CD1c-positive myeloid dendritic cell (primary cell): ENCODE results near the gene RPTOR.
"Not testable (repeated sequence)": the region's sequence is repeated elsewhere in the genome, so short reads cannot be mapped to it uniquely, and the experiment has no call there.

Experiments used
- DNase-seq: peaks from one replicate; pipeline ENCODE4 v3.0.0-alpha.2; 2016; ENCODE audit errors: extremely low spot score

The RPTOR gene

GRCh38 chr17:80762076-80762475 lies 217.4 kb downstream of the RPTOR start:
- DNase-seq = no peak

DNA sequence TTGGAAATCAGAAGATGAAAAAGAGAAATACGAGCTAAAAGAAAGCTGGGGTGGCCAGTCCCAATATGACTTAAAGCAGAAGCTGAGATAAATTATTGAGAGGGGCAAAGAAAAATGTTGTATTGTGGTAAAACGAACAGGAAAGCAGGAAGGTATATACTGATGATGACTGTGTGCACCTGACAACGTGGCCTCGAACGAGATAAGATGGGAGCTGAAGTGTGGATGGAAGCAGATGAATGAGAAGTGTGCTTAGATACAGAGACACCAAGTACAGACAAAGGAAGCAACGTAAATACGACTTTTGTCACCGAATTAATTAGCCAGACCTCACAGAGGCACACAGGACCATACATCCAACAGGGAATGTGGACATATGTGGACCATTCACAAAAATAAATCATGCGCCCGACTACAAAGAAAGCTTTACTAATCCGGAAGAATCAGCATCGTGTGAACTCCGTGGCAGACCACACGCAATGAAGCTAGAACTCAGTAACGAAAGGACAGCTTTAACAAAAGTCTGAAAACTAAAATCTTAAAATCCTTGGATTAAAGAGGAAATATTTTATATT lies 218.7 kb downstream of the RPTOR start:
- DNase-seq = no peak

DNA sequence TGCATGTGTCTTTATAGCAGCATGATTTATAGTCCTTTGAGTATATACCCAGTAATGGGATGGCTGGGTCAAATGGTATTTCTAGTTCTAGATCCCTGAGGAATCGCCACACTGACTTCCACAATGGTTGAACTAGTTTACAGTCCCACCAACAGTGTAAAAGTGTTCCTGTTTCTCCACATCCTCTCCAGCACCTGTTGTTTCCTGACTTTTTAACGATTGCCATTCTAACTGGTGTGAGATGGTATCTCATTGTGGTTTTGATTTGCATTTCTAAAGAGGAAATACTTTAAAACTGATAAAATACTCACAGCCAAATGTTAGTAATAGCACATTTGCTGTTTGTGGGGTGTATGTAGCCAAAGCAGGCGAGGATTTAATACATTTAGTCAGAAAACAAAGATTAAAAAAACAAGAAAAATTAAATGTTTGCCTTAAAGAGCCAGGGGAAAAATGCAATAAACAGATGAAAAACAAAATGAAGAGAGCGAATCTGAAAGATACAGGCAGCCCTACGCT lies 220.0 kb downstream of the RPTOR start:
- DNase-seq = not testable (repeated sequence)

- DNase-seq = no peak
Measured at GRCh38 chr17:80765241-80765961, 220.8 kb downstream of the RPTOR start.

- DNase-seq = no peak
Measured at GRCh38 chr17:80766290-80766855, 221.7 kb downstream of the RPTOR start.

- no peak for DNase-seq
Measured at GRCh38 chr17:80768389-80768788, 223.8 kb downstream of the RPTOR start.

- no peak for DNase-seq
Measured at GRCh38 chr17:80768936-80769335, 224.3 kb downstream of the RPTOR start.

GRCh38 chr17:80769516-80769915 lies 224.9 kb downstream of the RPTOR start:
- no peak for DNase-seq

DNA sequence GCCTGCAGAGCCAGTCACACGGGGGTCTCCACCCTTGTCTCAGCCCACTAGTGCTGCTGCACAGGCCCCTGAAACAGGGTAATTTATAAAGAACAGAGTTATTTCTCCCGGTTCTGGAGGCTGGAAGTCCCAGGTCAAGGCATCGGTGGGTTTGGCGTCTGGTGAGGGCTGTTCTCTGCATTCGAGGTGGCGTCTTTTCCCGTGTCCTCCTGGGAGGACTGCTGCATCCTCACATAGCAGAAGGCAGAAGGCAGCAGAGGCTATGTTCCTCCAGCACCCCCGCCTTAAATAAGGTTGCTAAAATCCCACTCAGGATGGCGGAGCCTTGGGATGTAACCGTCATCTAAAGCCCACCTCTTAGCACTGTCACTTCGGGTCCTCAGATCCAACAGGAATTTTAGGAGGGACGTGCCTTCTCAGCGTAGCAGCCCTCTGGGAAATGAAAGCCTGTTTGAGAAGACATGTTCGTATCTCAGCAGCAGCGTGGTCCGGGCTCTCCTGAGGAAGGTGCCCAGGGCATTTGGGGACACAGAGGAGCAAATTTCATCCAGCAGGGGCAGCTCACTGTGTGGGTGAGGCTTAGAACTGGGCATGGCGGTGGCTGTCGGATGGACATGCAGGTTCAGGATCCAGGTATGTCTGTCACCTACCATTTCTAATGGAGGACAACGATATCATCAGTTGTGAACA lies 225.4 kb downstream of the RPTOR start:
- no peak for DNase-seq

DNA sequence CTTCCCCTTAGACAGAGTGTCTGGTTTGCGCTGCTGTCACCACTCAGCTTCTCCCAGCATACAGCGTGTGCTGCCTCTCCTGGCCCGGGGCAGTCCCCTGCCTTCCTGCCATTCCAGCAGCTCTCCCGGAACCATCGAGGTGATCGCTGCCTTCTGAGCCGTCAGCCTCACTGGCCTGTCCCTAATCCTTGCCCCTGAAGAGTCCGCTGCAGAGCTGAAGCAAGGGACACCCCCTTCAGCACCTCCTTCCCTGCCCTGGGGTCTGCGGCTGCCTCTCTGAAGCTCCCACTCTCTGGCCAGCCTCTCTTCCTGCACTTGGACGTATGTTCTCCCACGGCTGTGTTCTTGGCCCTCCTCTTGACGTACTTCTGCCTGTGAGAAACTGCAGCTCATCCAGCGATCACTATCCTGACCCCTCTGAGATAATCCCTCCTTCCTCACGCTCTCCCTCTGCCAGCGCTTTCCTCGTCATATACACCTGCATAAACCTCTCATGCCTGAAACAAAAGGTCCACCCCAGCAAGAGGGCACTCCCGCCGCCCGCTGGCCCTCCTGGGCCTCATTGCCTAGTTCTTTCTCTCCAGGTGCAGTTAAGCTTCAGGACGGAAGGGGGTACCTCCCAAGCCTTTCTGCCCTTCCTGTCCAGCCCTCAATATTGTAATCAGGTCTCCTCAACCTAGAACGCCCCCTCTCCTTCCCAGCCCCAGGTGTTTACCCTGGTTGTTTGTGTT lies 226.4 kb downstream of the RPTOR start:
- DNase-seq = no peak

GRCh38 chr17:80771612-80772005 lies 227.0 kb downstream of the RPTOR start:
- no peak for DNase-seq

DNA sequence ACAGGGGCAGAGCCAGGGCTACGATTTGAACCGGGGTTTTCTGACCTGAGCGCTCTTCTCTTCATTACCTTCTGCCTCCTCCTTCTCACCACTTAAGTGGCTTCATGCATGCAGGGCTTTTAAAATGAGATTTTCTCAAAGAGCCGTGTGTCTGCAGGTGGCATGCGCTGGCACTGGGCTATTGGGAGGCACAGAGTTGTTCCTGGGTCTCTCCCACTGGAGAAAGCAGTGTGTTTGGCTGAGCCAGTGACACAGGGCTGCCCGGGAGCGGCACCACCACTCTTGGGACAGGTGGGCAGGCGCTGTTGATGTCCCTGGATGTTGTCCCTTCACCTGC lies 228.2 kb downstream of the RPTOR start:
- no peak for DNase-seq

- DNase-seq = no peak
Measured at GRCh38 chr17:80773243-80773991, 228.8 kb downstream of the RPTOR start.

DNA sequence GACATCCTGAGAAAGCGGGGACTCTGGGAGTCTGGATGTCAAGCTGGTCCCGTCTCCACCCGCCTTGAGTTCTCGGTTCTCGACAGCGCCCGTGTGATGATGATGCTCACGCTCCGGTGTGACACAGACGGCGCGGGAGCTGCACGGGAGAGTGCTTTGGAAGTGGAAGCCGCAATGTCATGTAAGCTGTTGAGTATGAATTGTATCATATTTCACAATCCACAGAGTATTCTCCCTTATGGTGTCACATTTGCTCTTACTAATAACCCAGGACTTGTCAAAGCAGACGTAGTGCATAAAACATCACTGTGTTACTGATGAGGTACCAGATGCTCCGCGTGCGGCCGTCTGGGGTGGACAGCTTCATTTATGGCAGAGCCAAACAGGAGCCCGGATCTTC lies 229.5 kb downstream of the RPTOR start:
- no peak for DNase-seq

DNA sequence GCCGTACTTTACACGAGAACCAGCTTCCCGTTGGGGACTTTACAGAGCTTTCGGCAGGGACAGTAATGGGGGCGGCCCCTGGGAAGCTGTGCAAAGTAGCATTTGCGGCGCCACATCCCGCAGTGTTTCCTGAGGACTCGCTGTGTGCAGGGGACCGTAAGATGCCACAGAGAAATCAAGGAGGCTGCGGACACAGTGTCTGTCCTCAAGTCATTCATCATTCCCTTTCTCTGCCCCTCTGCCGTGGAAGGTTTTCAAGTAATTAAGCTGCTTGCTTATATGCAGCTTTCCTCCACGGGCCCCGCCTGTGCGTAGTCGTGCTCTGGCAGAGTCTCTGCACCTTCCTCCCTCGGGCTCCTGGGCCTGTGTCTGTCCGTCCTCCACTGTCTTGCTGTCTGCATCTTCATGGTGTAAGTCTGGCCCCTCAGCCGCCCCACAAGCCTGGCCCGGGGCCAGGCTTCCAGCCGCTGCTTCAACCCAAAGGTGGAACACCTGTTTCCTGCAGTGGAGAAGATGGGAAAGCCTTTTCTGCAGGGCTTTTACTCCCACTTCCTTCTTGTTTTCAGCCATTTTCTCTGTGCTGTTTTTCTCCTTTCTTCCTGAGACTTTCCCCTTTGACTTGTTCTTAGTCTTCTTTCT lies 230.1 kb downstream of the RPTOR start:
- DNase-seq = no peak

GRCh38 chr17:80775863-80776262 lies 231.2 kb downstream of the RPTOR start:
- DNase-seq = no peak

DNA sequence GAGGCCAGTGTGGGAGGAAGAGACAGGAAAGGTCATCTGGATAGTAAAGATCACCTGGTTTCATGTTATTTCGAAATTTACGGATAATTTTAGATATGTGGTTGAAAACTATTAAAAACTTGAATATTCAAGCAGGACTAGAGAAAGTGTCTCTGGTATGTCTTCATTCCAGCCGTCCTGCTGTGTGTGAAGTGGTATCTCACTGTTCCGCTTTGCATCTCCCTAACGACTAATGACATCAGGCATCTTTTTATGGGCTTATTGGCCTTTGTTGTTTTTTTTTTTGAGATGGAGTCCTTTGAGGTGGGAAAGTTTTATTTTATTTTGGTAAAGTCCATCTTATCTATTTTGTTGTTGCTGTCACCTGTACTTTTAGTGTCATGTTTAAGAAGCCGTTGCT lies 232.6 kb downstream of the RPTOR start:
- no peak for DNase-seq

GRCh38 chr17:80778716-80779115 lies 234.1 kb downstream of the RPTOR start:
- DNase-seq = no peak

- DNase-seq = no peak
Measured at GRCh38 chr17:80779336-80779735, 234.7 kb downstream of the RPTOR start.

DNA sequence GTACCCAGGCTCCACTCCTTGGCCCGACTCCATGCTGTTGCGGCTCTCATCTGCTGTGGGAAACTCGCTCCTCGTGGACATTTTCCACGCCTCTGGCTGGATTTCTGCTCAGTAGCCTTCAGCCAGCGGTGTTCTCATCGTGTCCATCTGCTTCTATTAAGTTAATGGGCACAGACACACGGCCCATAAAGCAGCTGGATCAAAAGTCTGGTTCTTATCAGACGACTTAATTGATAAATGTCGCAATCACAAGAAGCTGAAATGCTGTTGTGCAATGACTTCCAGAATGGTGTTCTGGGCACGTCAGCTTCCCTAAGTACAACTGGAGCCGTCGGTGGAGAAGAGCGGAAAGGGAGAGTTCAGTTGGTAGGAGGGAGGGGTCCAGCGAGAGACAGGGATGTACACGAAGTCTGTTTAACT lies 235.3 kb downstream of the RPTOR start:
- DNase-seq = peak; percentile 65
